WERI-Rb-1 (cell line): Measurements from ENCODE around the gene MAP3K15.
"Not testable (repeated sequence)": the region's sequence is repeated elsewhere in the genome, so short reads cannot be mapped to it uniquely, and the experiment has no call there.

ENCODE experiments used
- DNase-seq: peaks from one replicate; pipeline ENCODE4 v3.0.0-alpha.2; 2020
- H3K27ac ChIP-seq: fragments of 250-450 bp; sonication (Bioruptor Pico); 2 replicates; pipeline ENCODE4 v1.5.1; 2020; ENCODE audit warnings: mild to moderate bottlenecking, moderate library complexity
- H3K27me3 ChIP-seq: fragments of 250-450 bp; sonication (Bioruptor Pico); 2 replicates; pipeline ENCODE4 v1.5.1; 2021; ENCODE audit warnings: mild to moderate bottlenecking, low read depth, moderate library complexity; ENCODE audit not compliant: insufficient read depth, severe bottlenecking
- H3K36me3 ChIP-seq: fragments of 250-450 bp; sonication (Bioruptor Pico); 2 replicates; pipeline ENCODE4 v1.5.1; 2020; ENCODE audit warnings: mild to moderate bottlenecking, moderate library complexity
- H3K4me3 ChIP-seq: 2 replicates; pipeline ENCODE4 v1.5.1; 2011; ENCODE audit warnings: low read depth, mild to moderate bottlenecking, control low read depth, low read length
- H3K9me3 ChIP-seq: fragments of 250-450 bp; sonication (Bioruptor Pico); 2 replicates; pipeline ENCODE4 v1.5.1; 2021; ENCODE audit warnings: mild to moderate bottlenecking, moderate library complexity; ENCODE audit not compliant: severe bottlenecking
- TF ChIP-seq, protein P1 (sequence below): IDR thresholded peaks from 2 replicates; pipeline ENCODE4 v1.5.1; 2011; ENCODE audit warnings: low read depth, mild to moderate bottlenecking, control low read depth, inconsistent platforms, low read length

Gene MAP3K15

GRCh38 chrX:19496711-19497110, 18.6 kb downstream of the MAP3K15 start:
- Histone ChIP-seq H3K27ac (no peak overlapping the region), H3K4me3 (no peak overlapping the region), H3K27me3 (peaks cover 14% of the 10 kb centered on the region), H3K36me3 (no peaks in the 10 kb centered on the region), H3K9me3 (no peaks in the 10 kb centered on the region)
- no peak for DNase-seq
- TF ChIP-seq, protein P1, sequence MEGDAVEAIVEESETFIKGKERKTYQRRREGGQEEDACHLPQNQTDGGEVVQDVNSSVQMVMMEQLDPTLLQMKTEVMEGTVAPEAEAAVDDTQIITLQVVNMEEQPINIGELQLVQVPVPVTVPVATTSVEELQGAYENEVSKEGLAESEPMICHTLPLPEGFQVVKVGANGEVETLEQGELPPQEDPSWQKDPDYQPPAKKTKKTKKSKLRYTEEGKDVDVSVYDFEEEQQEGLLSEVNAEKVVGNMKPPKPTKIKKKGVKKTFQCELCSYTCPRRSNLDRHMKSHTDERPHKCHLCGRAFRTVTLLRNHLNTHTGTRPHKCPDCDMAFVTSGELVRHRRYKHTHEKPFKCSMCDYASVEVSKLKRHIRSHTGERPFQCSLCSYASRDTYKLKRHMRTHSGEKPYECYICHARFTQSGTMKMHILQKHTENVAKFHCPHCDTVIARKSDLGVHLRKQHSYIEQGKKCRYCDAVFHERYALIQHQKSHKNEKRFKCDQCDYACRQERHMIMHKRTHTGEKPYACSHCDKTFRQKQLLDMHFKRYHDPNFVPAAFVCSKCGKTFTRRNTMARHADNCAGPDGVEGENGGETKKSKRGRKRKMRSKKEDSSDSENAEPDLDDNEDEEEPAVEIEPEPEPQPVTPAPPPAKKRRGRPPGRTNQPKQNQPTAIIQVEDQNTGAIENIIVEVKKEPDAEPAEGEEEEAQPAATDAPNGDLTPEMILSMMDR = no peak

DNA sequence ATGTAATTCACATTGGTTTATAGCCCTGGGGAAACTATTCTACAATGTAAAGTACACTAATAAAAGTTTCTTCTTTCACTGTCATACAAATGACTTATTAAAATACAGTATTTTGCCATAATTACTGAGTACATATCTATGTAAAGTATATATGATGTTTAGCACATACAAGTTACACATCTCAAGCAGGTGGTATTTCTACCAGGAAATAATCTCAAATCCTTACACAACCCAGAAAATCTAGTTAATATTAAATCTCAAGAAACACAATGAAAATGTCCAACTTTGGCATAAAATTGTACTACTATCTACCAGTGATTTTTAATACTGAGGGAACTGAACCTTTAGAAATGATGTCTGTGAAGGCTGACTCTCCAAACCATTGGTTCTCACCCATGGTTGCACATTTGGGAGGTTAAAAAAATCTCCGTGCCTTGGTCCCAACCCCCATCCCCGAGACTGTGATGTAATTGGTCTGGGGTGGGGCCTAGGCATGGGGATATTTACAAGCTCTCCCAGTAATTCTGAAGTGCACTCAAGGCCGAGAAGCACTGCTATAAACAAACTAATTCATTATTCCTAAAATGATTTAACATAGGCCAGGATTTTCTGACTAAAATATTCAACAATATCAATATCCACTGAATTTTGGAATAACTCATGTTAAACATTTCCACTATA, 27.6 kb downstream of the MAP3K15 start:
- Histone ChIP-seq H3K27ac (no peak overlapping the region), H3K27me3 (peaks cover 12% of the 10 kb centered on the region), H3K4me3 (no peak overlapping the region), H3K36me3 (no peaks in the 10 kb centered on the region), H3K9me3 (no peaks in the 10 kb centered on the region)
- DNase-seq = no peak
- TF ChIP-seq, protein P1 = no peak

- DNase-seq = no peak
- no peaks in the 10 kb centered on the region for H3K36me3 ChIP-seq
Measured at GRCh38 chrX:19479458-19479857, 35.9 kb downstream of the MAP3K15 start.

DNA sequence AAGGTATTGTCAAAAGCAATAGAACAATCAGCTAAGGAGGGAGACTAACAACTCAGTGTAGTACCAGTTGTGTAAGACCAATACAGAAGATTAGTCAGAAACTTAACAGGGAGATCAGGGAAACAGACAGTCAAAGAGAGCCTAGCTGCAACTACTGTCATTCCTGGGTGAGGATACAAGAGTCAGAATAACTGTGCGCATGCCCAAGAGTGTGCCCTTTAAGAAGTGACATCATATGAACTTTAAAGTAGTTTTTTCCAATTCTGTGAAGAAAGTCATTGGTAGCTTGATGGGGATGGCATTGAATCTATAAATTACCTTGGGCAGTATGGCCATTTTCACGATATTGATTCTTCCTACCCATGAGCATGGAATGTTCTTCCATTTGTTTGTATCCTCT, 46.9 kb downstream of the MAP3K15 start:
- not testable (repeated sequence) for H3K27me3 ChIP-seq, H3K4me3 ChIP-seq, H3K27ac ChIP-seq, DNase-seq, H3K9me3 ChIP-seq, H3K36me3 ChIP-seq

More at GRCh38 chrX:19479458-19479857, 35.9 kb downstream of the MAP3K15 start:
- Histone ChIP-seq H3K9me3 (no peaks in the 10 kb centered on the region), H3K4me3 (no peak overlapping the region), H3K27ac (no peak overlapping the region), H3K27me3 (no peaks in the 10 kb centered on the region)
- TF ChIP-seq, protein P1 = no peak

GRCh38 chrX:19462879-19463278, 52.4 kb downstream of the MAP3K15 start:
- DNase-seq = no peak
- peaks cover 8% of the 10 kb centered on the region for H3K27me3 ChIP-seq

GRCh38 chrX:19462231-19462630, 53.1 kb downstream of the MAP3K15 start:
- Histone ChIP-seq H3K27me3 (peaks cover 9% of the 10 kb centered on the region), H3K36me3 (no peaks in the 10 kb centered on the region), H3K27ac (no peak overlapping the region), H3K4me3 (no peak overlapping the region), H3K9me3 (no peaks in the 10 kb centered on the region)
- TF ChIP-seq, protein P1 = no peak
- DNase-seq = no peak

More at GRCh38 chrX:19462879-19463278, 52.4 kb downstream of the MAP3K15 start:
- H3K36me3 ChIP-seq = no peaks in the 10 kb centered on the region
- no peak overlapping the region for H3K4me3 ChIP-seq
- H3K9me3 ChIP-seq = no peaks in the 10 kb centered on the region
- TF ChIP-seq, protein P1 = no peak
- no peak overlapping the region for H3K27ac ChIP-seq
